PC-3 (cell line): Measurements from ENCODE around the gene MGAM2. TPM values are rescaled to one million over a fixed set of nuclear protein-coding genes. Genes with fewer than 3 reads are reported as not detected.

Source experiments
- ATAC-seq: fragments of 200-7000 bp; cut with Tn5 transposase; 2 replicates; pipeline ENCODE4 v1.9.1; 2020; ENCODE audit warnings: mild to moderate bottlenecking, moderate library complexity
- BruUV-seq: library from RNA; stranded (reverse); fragments of 400-500 nt; replicated peaks from 2 replicates; lab custom pipeline; 2021; lab: Mats Ljungman, UMichigan
- CTCF ChIA-PET: fragments of 300-600 bp; sonication (Branson Sonifier 250); formaldehyde crosslinking; loops from one replicate; lab custom pipeline; 2022; ENCODE audit warnings: antibody characterized with exemption; lab: Charles Lee
- POLR2A ChIA-PET: fragments of 300-600 bp; sonication (Branson Sonifier 250); formaldehyde crosslinking; loops from one replicate; lab custom pipeline; 2022; ENCODE audit warnings: antibody characterized with exemption; ENCODE audit not compliant: unreplicated experiment; lab: Charles Lee
- DNase-seq: peaks from one replicate; pipeline ENCODE4 v3.0.0-alpha.2; 2015
- H2AFZ ChIP-seq: fragments of 300-600 bp; sonication (generic); 2 replicates; pipeline ENCODE4 v1.6.0; 2016; ENCODE audit warnings: antibody characterized with exemption, low read length
- H3F3A ChIP-seq: fragments of 300-600 bp; sonication (generic); one replicate; pipeline ENCODE4 v1.6.0; 2017; ENCODE audit warnings: antibody characterized with exemption, low read length, control low read depth, mild to moderate bottlenecking; ENCODE audit not compliant: unreplicated experiment
- H3K27ac ChIP-seq: fragments of 300-600 bp; sonication (generic); 2 replicates; pipeline ENCODE4 v1.5.1; 2016; ENCODE audit warnings: mild to moderate bottlenecking, low read length
- H3K27me3 ChIP-seq: fragments of 300-600 bp; sonication (generic); 2 replicates; pipeline ENCODE4 v1.6.1; 2016; ENCODE audit warnings: low read length, mixed read lengths
- H3K36me3 ChIP-seq: fragments of 300-600 bp; sonication (generic); 2 replicates; pipeline ENCODE4 v1.6.1; 2016; ENCODE audit warnings: low read depth, mixed run types, low read length, mixed read lengths
- H3K4me1 ChIP-seq: fragments of 300-600 bp; sonication (generic); 2 replicates; pipeline ENCODE4 v1.5.1; 2016; ENCODE audit warnings: low read length; ENCODE audit not compliant: insufficient read depth
- H3K4me2 ChIP-seq: fragments of 300-600 bp; sonication (generic); 2 replicates; pipeline ENCODE4 v1.6.0; 2016; ENCODE audit warnings: low read length
- H3K4me3 ChIP-seq: fragments of 300-600 bp; sonication (generic); 2 replicates; pipeline ENCODE4 v1.5.1; 2016; ENCODE audit warnings: mild to moderate bottlenecking, low read length, mixed read lengths
- H3K79me2 ChIP-seq: fragments of 300-600 bp; sonication (generic); 2 replicates; pipeline ENCODE4 v1.6.1; 2017; ENCODE audit warnings: low read length, mixed read lengths
- H3K9ac ChIP-seq: fragments of 300-600 bp; sonication (generic); 2 replicates; pipeline ENCODE4 v1.6.0; 2016; ENCODE audit warnings: mild to moderate bottlenecking, low read length
- H3K9me2 ChIP-seq: fragments of 300-600 bp; sonication (generic); replicated peaks from 2 replicates; pipeline ENCODE4 v1.6.1; 2016; ENCODE audit warnings: mixed run types, low read length, mixed read lengths
- H3K9me3 ChIP-seq: fragments of 300-600 bp; sonication (generic); 2 replicates; pipeline ENCODE4 v1.6.1; 2016; ENCODE audit warnings: low read length, mixed read lengths
- H4K20me1 ChIP-seq: fragments of 300-600 bp; sonication (generic); 2 replicates; pipeline ENCODE4 v1.6.1; 2016; ENCODE audit warnings: low read length, mixed read lengths
- EZH2 ChIP-seq: fragments of 300-600 bp; sonication (generic); IDR thresholded peaks from one replicate; pipeline ENCODE4 v1.6.1; 2017; ENCODE audit warnings: antibody characterized with exemption, mild to moderate bottlenecking, low read length; ENCODE audit not compliant: unreplicated experiment
- EZH2phosphoT487 ChIP-seq: fragments of 300-600 bp; sonication (generic); IDR thresholded peaks from 2 replicates; pipeline ENCODE4 v1.6.1; 2018; ENCODE audit warnings: mild to moderate bottlenecking, antibody characterized with exemption, low read length, borderline replicate concordance
- intact Hi-C: fragments of 100-400 bp; cut with micrococcal nuclease; formaldehyde crosslinking; loops from 2 replicates; pipeline ENCODE4 v1.9.0; 2023
- total RNA-seq: library from RNA; depleted of rRNA; stranded (reverse); fragments of >200 nt; gene quantifications from 2 replicates; pipeline ENCODE4 v1.2.3, GENCODE V29; 2014; rRNA removed
- TF ChIP-seq, protein P1 (sequence below): fragments of 300-600 bp; sonication (generic); conservative IDR thresholded peaks from 2 replicates; pipeline ENCODE4 v1.5.1; 2017; ENCODE audit warnings: antibody characterized with exemption, low read depth, mild to moderate bottlenecking, low read length

MGAM2 gene
- total RNA-seq, 1 experiment from 2014 or later = not detected

GRCh38 chr7:142257958-142258357 lies 146.4 kb downstream of the MGAM2 start, which contains the start of gene PRSS58:
PRSS58 (minus strand) TSS chr7:142258058; CDS start chr7:142257707, 351 bp downstream.
- CTCF ChIA-PET = no interaction called here

GRCh38 chr7:142263598-142264380 lies 152.3 kb downstream of the MGAM2 start:
- H3K4me2 ChIP-seq = peak overlapping the region; percentile 64
- no peak overlapping the region for H3K9ac ChIP-seq
- no peaks in the 10 kb centered on the region for H3K9me3 ChIP-seq
- POLR2A ChIA-PET = no interaction called here
- ATAC-seq = peak; percentile 56
- CTCF ChIA-PET = interaction anchor here (0.6 kb wide), 1 partner anchor 16 kb away, joined by 3 read pairs; no protein-coding TSS in a partner anchor
- no peak overlapping the region for H3K4me3 ChIP-seq
- intact Hi-C loops = no loop called here
- no TSS peak for BruUV-seq
- H3K36me3 ChIP-seq = no peaks in the 10 kb centered on the region
- H3K9me2 ChIP-seq = no peaks in the 10 kb centered on the region
- TF ChIP-seq EZH2 = no peak
- TF ChIP-seq, protein P1, sequence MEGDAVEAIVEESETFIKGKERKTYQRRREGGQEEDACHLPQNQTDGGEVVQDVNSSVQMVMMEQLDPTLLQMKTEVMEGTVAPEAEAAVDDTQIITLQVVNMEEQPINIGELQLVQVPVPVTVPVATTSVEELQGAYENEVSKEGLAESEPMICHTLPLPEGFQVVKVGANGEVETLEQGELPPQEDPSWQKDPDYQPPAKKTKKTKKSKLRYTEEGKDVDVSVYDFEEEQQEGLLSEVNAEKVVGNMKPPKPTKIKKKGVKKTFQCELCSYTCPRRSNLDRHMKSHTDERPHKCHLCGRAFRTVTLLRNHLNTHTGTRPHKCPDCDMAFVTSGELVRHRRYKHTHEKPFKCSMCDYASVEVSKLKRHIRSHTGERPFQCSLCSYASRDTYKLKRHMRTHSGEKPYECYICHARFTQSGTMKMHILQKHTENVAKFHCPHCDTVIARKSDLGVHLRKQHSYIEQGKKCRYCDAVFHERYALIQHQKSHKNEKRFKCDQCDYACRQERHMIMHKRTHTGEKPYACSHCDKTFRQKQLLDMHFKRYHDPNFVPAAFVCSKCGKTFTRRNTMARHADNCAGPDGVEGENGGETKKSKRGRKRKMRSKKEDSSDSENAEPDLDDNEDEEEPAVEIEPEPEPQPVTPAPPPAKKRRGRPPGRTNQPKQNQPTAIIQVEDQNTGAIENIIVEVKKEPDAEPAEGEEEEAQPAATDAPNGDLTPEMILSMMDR = no peak
- TF ChIP-seq EZH2phosphoT487 = no peak
- H3F3A ChIP-seq = no peaks in the 10 kb centered on the region
- 0 out of 2 replicates have a peak overlapping the region, but pooled peaks have one; percentile 23 for H3K27ac ChIP-seq
- H4K20me1 ChIP-seq = no peaks in the 10 kb centered on the region
- peaks cover 33% of the 10 kb centered on the region for H3K27me3 ChIP-seq
- no peaks in the 10 kb centered on the region for H3K79me2 ChIP-seq
- DNase-seq = peak; percentile 48
- H2AFZ ChIP-seq = no peak overlapping the region; the same call in 1 of the 2 replicates
- peaks cover 15% of the 10 kb centered on the region for H3K4me1 ChIP-seq

More at GRCh38 chr7:142257958-142258357, 146.4 kb downstream of the MGAM2 start, which contains the start of gene PRSS58:
- no TSS peak for BruUV-seq
- Histone ChIP-seq H3K9me3 (no peaks in the 10 kb centered on the region), H4K20me1 (no peaks in the 10 kb centered on the region), H3K79me2 (no peaks in the 10 kb centered on the region), H3K27me3 (peaks cover 26% of the 10 kb centered on the region), H3K4me3 (no peak within 1 kb of the TSS), H3K27ac (no peak within 1 kb of the TSS), H3F3A (no peaks in the 10 kb centered on the region), H2AFZ (no peak within 1 kb of the TSS), H3K9me2 (no peaks in the 10 kb centered on the region), H3K4me1 (no peaks in the 10 kb centered on the region), H3K36me3 (no peaks in the 10 kb centered on the region), H3K4me2 (no peak within 1 kb of the TSS), H3K9ac (no peak within 1 kb of the TSS)
- ATAC-seq = no peak
- TF ChIP-seq EZH2phosphoT487 (no peak), EZH2 (no peak)
- TF ChIP-seq, protein P1 = no peak
- intact Hi-C loops = no loop called here
- POLR2A ChIA-PET = no interaction called here
- DNase-seq = no peak

Other genes starting within 250 kb of the MGAM2 start
- not detected in 2 replicates for gene OR9A4, start 195.3 kb upstream of the MGAM2 start, total RNA-seq
- not detected in 2 replicates for gene CLEC5A, start 164.7 kb upstream of the MGAM2 start, total RNA-seq
- not detected in 2 replicates for gene TAS2R38, start 137.9 kb upstream of the MGAM2 start, total RNA-seq
- not detected in 2 replicates for gene MGAM, start 115.8 kb upstream of the MGAM2 start, total RNA-seq
- gene PRSS58, start 146.3 kb downstream of the MGAM2 start, total RNA-seq = not detected in 2 replicates